Mesenchymal stem cell (in vitro differentiated cells and primary cell): ENCODE measurements around the gene ANKFN1.
A peak's percentile ranks its signal among the peaks of the same experiment; 100 is the strongest.

ENCODE experiments used
- DNase-seq: peaks from one replicate; pipeline ENCODE4 v3.0.0-alpha.2; 2013
- H2AFZ ChIP-seq: one replicate; pipeline ENCODE4 v1.6.1; 2013; ENCODE audit warnings: low read depth, mild to moderate bottlenecking, control low read depth, inconsistent platforms, low read length, moderate library complexity
- H2AK5ac ChIP-seq: 2 replicates; pipeline ENCODE4 v1.6.1; 2013; ENCODE audit warnings: low read length, moderate library complexity, mild to moderate bottlenecking, inconsistent platforms; ENCODE audit not compliant: severe bottlenecking
- H2BK120ac ChIP-seq: one replicate; pipeline ENCODE4 v1.6.1; 2013; ENCODE audit warnings: low read depth, mild to moderate bottlenecking, inconsistent platforms, low read length, moderate library complexity
- H2BK12ac ChIP-seq, 2 experiments: one replicate each; pipeline ENCODE4 v1.6.1; 2013; ENCODE audit warnings: inconsistent platforms in 2 of 2, low read length in 2 of 2, mild to moderate bottlenecking in 2 of 2, moderate library complexity in 2 of 2, control low read depth in 1 of 2
- H2BK15ac ChIP-seq: one replicate; pipeline ENCODE4 v1.6.1; 2013; ENCODE audit warnings: mild to moderate bottlenecking, low read depth, inconsistent platforms; ENCODE audit not compliant: poor library complexity, severe bottlenecking
- H2BK5ac ChIP-seq: 2 replicates; pipeline ENCODE4 v1.6.1; 2013; ENCODE audit warnings: low read depth, mild to moderate bottlenecking, low read length, control low read depth, inconsistent platforms; ENCODE audit not compliant: poor library complexity, severe bottlenecking
- H3K14ac ChIP-seq, 2 experiments: one replicate each; pipeline ENCODE4 v1.6.1; 2013; ENCODE audit warnings: inconsistent platforms in 2 of 2, low read length in 2 of 2, control low read depth in 1 of 2, mild to moderate bottlenecking in 1 of 2, moderate library complexity in 1 of 2
- H3K18ac ChIP-seq, 2 experiments: one replicate each; pipeline ENCODE4 v1.6.1; 2013; ENCODE audit warnings: inconsistent platforms in 2 of 2, low read length in 2 of 2, control low read depth in 1 of 2, low read depth in 1 of 2, mild to moderate bottlenecking in 1 of 2
- H3K23ac ChIP-seq, 2 experiments: one replicate each; pipeline ENCODE4 v1.6.1; 2013; ENCODE audit warnings: inconsistent platforms in 2 of 2, low read length in 2 of 2, mild to moderate bottlenecking in 2 of 2, moderate library complexity in 2 of 2, control low read depth in 1 of 2
- H3K27ac ChIP-seq: 2 replicates; pipeline ENCODE4 v1.5.1; 2013; ENCODE audit warnings: mild to moderate bottlenecking, moderate library complexity, low read length, control low read depth, inconsistent platforms; ENCODE audit not compliant: poor library complexity, severe bottlenecking
- H3K27me3 ChIP-seq, 2 experiments: 2 replicates each; pipeline versions ENCODE4 v1.6.1 to v1.7.0; 2013; ENCODE audit warnings: low read length in 2 of 2, mild to moderate bottlenecking in 2 of 2, moderate library complexity in 2 of 2, control low read depth in 1 of 2, inconsistent platforms in 1 of 2; ENCODE audit not compliant: control insufficient read depth in 1 of 2, insufficient read depth in 1 of 2
- H3K36me3 ChIP-seq, 2 experiments: 2 replicates each; pipeline versions ENCODE4 v1.6.1 to v1.7.0; 2013; ENCODE audit warnings: low read length in 2 of 2, control low read depth in 1 of 2, inconsistent platforms in 1 of 2, low read depth in 1 of 2, mild to moderate bottlenecking in 1 of 2; ENCODE audit not compliant: insufficient read depth in 2 of 2, control insufficient read depth in 1 of 2
- H3K4ac ChIP-seq, 2 experiments: one replicate each; pipeline ENCODE4 v1.6.1; 2013; ENCODE audit warnings: inconsistent platforms in 2 of 2, low read length in 2 of 2, mild to moderate bottlenecking in 2 of 2, moderate library complexity in 2 of 2, control low read depth in 1 of 2, low read depth in 1 of 2
- H3K4me1 ChIP-seq: 2 replicates; pipeline ENCODE4 v1.6.1; 2013; ENCODE audit warnings: low read depth, low read length, control low read depth; ENCODE audit not compliant: control insufficient read depth, insufficient read depth
- H3K4me2 ChIP-seq: 2 replicates; pipeline ENCODE4 v1.6.1; 2013; ENCODE audit warnings: low read length, mild to moderate bottlenecking, inconsistent platforms; ENCODE audit not compliant: poor library complexity, severe bottlenecking
- H3K4me3 ChIP-seq, 2 experiments: 2 replicates each; pipeline versions ENCODE4 v1.5.1 to v1.7.0; 2013; ENCODE audit warnings: low read length in 2 of 2, mild to moderate bottlenecking in 2 of 2, control low read depth in 1 of 2, low read depth in 1 of 2; ENCODE audit not compliant: insufficient read depth in 1 of 2
- H3K79me1 ChIP-seq: replicated peaks from 2 replicates; pipeline ENCODE4 v1.6.1; 2013; ENCODE audit warnings: mild to moderate bottlenecking, control low read depth, low read length, inconsistent platforms; ENCODE audit not compliant: poor library complexity, severe bottlenecking
- H3K9ac ChIP-seq: 2 replicates; pipeline ENCODE4 v1.7.0; 2013; ENCODE audit warnings: mild to moderate bottlenecking, low read length, moderate library complexity
- H3K9me3 ChIP-seq: 2 replicates; pipeline ENCODE4 v1.7.0; 2013; ENCODE audit warnings: mild to moderate bottlenecking, low read length; ENCODE audit not compliant: control insufficient read depth
- H4K8ac ChIP-seq: one replicate; pipeline ENCODE4 v1.6.1; 2013; ENCODE audit warnings: inconsistent platforms, mild to moderate bottlenecking, low read length, moderate library complexity
- H4K91ac ChIP-seq: one replicate; pipeline ENCODE4 v1.6.1; 2013; ENCODE audit warnings: mild to moderate bottlenecking, low read length, inconsistent platforms
- WGBS: methylation state at CpG from one replicate; pipeline ENCODE4 v1.1.7; 2013; ENCODE audit warnings: mixed read lengths; 5-methylcytosine and 5-hydroxymethylcytosine counted together

The ANKFN1 gene

DNA sequence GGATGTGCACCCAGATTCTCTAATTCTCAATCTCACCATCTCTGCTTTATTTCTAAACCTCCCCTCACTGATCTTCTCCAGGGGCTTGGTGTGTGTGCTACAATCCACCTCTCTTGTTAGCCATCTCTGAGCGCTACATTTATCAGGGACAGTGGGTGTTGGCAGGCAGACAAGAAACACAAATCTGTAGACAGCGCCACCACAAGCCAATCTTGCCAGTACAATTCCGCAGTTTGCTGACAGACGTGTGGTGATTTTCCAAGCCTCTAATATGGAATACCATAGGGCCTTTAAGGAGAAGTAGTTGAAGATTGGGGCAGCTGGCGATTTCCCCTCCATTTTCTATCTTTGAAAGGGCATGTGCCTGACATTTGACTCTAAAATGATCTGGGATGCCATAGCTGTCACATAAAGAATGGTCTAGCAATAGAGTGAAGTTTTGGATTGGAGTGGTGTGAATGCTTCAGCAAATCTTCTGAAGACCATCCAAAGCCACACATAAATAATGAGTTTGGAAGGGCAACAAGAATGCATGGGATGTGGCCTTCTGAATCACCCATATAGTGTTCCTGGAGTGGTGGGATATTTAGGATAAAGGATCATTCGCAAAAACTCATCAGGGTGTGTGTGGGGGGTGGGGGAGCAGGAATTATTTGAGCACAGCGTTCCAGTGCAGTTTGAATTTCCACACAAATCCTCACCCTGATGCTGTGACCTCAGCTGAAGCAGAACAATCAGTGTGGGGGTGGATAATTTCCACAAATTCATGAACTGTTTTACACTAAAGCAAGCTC, 12.0 kb upstream of the ANKFN1 start:
- Histone ChIP-seq H3K14ac (no peak overlapping the region), H3K23ac (no peak overlapping the region), H3K27me3 (no peaks in the 10 kb centered on the region), H3K9me3 (no peaks in the 10 kb centered on the region), H4K91ac (no peak overlapping the region), H4K8ac (no peak overlapping the region), H3K79me1 (no peaks in the 10 kb centered on the region), H3K4ac (no peak overlapping the region), H2BK5ac (no peak overlapping the region), H2AK5ac (no peak overlapping the region), H3K9ac (no peak overlapping the region), H2AFZ (no peak overlapping the region), H3K4me1 (no peaks in the 10 kb centered on the region), H2BK12ac (no peak overlapping the region), H2BK15ac (no peak overlapping the region), H3K27ac (no peak overlapping the region), H3K18ac (no peak overlapping the region), H2BK120ac (no peak overlapping the region), H3K4me2 (no peak overlapping the region), H3K4me3 (no peak overlapping the region), H3K36me3 (no peaks in the 10 kb centered on the region)
- WGBS = 82% methylated on average over 7 of the region's 7 CpGs
- no peak for DNase-seq

DNA sequence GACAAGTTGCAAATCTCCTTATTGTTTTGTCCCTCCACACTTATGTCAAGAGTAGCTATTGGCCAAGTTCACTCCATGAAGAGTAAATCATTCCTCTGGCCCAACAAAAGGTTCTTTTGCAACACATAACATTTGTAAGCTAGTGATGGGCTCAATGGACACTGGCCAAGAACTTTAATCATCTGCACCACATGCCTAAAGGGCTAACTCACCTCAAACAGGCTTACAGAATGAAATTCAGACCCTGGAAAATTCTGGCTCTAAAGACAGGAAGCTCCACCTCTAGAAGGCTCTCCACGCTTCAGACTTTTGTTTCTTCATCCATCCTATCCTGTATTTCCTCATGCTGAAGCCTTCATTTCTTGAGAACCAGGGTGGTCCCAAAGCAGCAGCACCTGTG, 10.9 kb upstream of the ANKFN1 start:
- Histone ChIP-seq H2AK5ac (no peak overlapping the region), H3K4me2 (no peak overlapping the region), H3K23ac (no peak overlapping the region), H3K4me3 (no peak overlapping the region), H3K4ac (no peak overlapping the region), H2BK5ac (no peak overlapping the region), H3K9me3 (no peaks in the 10 kb centered on the region), H2BK120ac (no peak overlapping the region), H3K14ac (no peak overlapping the region), H2BK12ac (no peak overlapping the region), H3K27me3 (no peaks in the 10 kb centered on the region), H3K4me1 (no peaks in the 10 kb centered on the region), H3K27ac (no peak overlapping the region), H3K36me3 (no peaks in the 10 kb centered on the region), H2AFZ (no peak overlapping the region), H2BK15ac (no peak overlapping the region), H4K8ac (no peak overlapping the region), H4K91ac (no peak overlapping the region), H3K79me1 (no peaks in the 10 kb centered on the region), H3K9ac (no peak overlapping the region), H3K18ac (no peak overlapping the region)
- WGBS = 38% methylated on average over 1 of the region's 1 CpG
- DNase-seq = peak; percentile 10

DNA sequence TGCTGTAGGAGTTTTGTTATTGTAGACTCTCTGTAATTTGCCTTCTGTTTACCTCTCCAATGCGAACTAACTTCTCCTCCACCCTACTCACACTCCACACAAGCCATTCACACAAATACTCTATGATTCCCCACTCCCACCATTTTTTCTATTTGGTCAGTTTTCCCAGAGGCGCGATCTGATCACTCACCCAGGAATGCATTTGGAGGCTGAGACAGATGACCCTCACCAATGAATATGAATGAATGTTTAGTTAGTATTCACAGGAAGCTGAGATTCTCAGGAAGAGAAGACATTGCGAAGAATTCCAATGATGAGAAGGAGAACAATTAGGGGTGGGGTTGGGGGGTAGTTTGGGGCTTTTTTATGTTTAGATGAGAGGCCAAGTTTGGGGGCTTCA, 10.5 kb upstream of the ANKFN1 start:
- no peak for DNase-seq
- no peak overlapping the region for H3K18ac ChIP-seq
- H2BK120ac ChIP-seq = no peak overlapping the region
- no peak overlapping the region for H3K4ac ChIP-seq
- no peak overlapping the region for H4K91ac ChIP-seq
- no peaks in the 10 kb centered on the region for H3K9me3 ChIP-seq
- no peaks in the 10 kb centered on the region for H3K27me3 ChIP-seq
- H2BK5ac ChIP-seq = no peak overlapping the region
- H3K23ac ChIP-seq = no peak overlapping the region
- 79% methylated on average over 4 of the region's 4 CpGs for WGBS
- no peaks in the 10 kb centered on the region for H3K36me3 ChIP-seq
- no peak overlapping the region for H3K27ac ChIP-seq
- H3K14ac ChIP-seq = no peak overlapping the region
- no peak overlapping the region for H4K8ac ChIP-seq
- H3K4me2 ChIP-seq = no peak overlapping the region
- no peak overlapping the region for H3K9ac ChIP-seq
- H2BK15ac ChIP-seq = no peak overlapping the region
- H2AFZ ChIP-seq = no peak overlapping the region
- H3K4me3 ChIP-seq = no peak overlapping the region
- no peaks in the 10 kb centered on the region for H3K4me1 ChIP-seq
- H3K79me1 ChIP-seq = no peaks in the 10 kb centered on the region
- H2AK5ac ChIP-seq = no peak overlapping the region
- no peak overlapping the region for H2BK12ac ChIP-seq

DNA sequence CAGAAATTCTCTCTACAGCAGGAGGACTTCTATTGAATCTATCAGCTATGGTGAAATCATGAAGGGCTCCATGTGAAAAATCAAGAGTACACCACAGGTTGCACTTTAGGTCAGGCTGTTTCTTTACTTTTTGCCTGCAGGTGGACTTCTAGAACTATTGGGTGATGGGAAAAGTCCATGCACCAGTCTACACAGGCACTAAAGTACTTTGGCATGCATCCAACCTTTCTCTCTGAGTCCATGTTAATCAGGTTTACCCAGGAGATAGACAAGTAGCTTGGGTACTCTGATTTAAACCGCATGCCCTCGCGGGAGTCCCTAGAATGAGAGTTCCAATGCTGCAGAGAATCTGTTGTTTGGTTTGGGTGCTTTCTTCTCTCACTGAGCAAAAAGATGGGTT, 9.1 kb upstream of the ANKFN1 start:
- Histone ChIP-seq H2BK120ac (no peak overlapping the region), H2AK5ac (no peak overlapping the region), H3K4me1 (no peaks in the 10 kb centered on the region), H2BK12ac (no peak overlapping the region), H3K27ac (no peak overlapping the region), H3K4me3 (no peak overlapping the region), H3K79me1 (no peaks in the 10 kb centered on the region), H4K8ac (no peak overlapping the region), H3K14ac (no peak overlapping the region), H3K4me2 (no peak overlapping the region), H3K27me3 (no peaks in the 10 kb centered on the region), H3K4ac (no peak overlapping the region), H3K36me3 (no peaks in the 10 kb centered on the region), H3K9me3 (no peaks in the 10 kb centered on the region), H3K9ac (no peak overlapping the region), H2AFZ (no peak overlapping the region), H4K91ac (no peak overlapping the region), H3K23ac (no peak overlapping the region), H2BK5ac (no peak overlapping the region), H2BK15ac (no peak overlapping the region), H3K18ac (no peak overlapping the region)
- DNase-seq = no peak
- 90% methylated on average over 3 of the region's 3 CpGs for WGBS
